Gastrocnemius medialis (tissue), 4 donors: ENCODE results near the gene DCAF5.

Experiments
- CTCF ChIP-seq, 5 experiments: fragments of 450-650 bp in 3 of 5; fragments of 200-600 bp in 2 of 5; sonication (generic) in 2 of 5; IDR thresholded peaks in 4 of 5; conservative IDR thresholded peaks in 1 of 5; 1 replicate in 4 of 5; 2 replicates in 1 of 5; pipeline ENCODE4 v1.5.1; 2016 to 2019; ENCODE audit warnings: antibody characterized with exemption in 5 of 5, mild to moderate bottlenecking in 3 of 5, moderate library complexity in 3 of 5
- POLR2A ChIP-seq, 2 donors: fragments of 450-650 bp; IDR thresholded peaks; one replicate each; pipeline ENCODE4 v1.6.1; 2017; ENCODE audit warnings: antibody characterized with exemption in 2 of 2, mild to moderate bottlenecking in 2 of 2, moderate library complexity in 2 of 2

- TF ChIP-seq POLR2A (IDR thresholded peaks at IDR 0.05) (no peak), CTCF (IDR thresholded peaks at IDR 0.05 in 4 of 5, conservative IDR thresholded peaks at IDR 0.05 in 1 of 5) (no peak)
These were observed 105.7 kb downstream of the DCAF5 start for GRCh38 chr14:69047255-69047654.
